ENCODE data around the gene BMP10.

DNA sequence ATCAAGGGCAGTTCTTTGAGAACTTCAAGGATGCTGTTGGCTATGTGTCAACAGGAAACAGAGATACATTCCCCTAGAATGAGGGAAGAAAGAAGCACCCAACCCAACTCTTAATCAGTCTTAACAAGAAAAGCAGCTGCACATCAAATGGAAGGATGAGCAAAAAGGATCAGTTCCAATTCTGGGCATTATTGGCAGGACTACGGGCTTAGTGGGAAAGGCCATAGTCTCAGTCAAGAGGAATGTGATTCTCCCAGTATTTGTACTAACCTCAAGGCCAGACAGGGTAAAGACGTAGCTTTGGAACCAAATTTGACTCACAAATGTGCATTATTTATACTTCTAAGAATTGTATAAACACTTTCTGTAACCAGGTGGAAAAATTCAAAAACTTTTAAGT is 18.2 kb downstream of the BMP10 start:
- TF ChIP-seq, protein P1, sequence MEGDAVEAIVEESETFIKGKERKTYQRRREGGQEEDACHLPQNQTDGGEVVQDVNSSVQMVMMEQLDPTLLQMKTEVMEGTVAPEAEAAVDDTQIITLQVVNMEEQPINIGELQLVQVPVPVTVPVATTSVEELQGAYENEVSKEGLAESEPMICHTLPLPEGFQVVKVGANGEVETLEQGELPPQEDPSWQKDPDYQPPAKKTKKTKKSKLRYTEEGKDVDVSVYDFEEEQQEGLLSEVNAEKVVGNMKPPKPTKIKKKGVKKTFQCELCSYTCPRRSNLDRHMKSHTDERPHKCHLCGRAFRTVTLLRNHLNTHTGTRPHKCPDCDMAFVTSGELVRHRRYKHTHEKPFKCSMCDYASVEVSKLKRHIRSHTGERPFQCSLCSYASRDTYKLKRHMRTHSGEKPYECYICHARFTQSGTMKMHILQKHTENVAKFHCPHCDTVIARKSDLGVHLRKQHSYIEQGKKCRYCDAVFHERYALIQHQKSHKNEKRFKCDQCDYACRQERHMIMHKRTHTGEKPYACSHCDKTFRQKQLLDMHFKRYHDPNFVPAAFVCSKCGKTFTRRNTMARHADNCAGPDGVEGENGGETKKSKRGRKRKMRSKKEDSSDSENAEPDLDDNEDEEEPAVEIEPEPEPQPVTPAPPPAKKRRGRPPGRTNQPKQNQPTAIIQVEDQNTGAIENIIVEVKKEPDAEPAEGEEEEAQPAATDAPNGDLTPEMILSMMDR (conservative IDR thresholded peaks at IDR 0.05; ENCODE audit: low read length), result no peak
- TF ChIP-seq EZH2phosphoT487 (IDR thresholded peaks at IDR 0.05; ENCODE audit: borderline replicate concordance, low read depth, low read length), result no peak

Measured in OCI-LY7 (cell line).